Thyroid gland (tissue), 4 donors: ENCODE results near the gene ABI3BP.

Experiments
- CTCF ChIP-seq, 6 experiments: fragments of 200-600 bp in 3 of 6; fragments of 450-650 bp in 3 of 6; sonication (generic) in 3 of 6; IDR thresholded peaks; one replicate each; pipeline ENCODE4 v1.5.1; 2016 to 2019; ENCODE audit warnings: antibody characterized with exemption in 6 of 6, mild to moderate bottlenecking in 2 of 6, inconsistent platforms in 1 of 6, moderate library complexity in 1 of 6
- POLR2A ChIP-seq, 2 donors: fragments of 450-650 bp; IDR thresholded peaks; one replicate each; pipeline ENCODE4 v1.6.1; 2017; ENCODE audit warnings: antibody characterized with exemption in 2 of 2, mild to moderate bottlenecking in 2 of 2, moderate library complexity in 1 of 2

GRCh38 chr3:100720426-100720825, 272.8 kb downstream of the ABI3BP start:
- TF ChIP-seq POLR2A (IDR thresholded peaks at IDR 0.05) (no peak), CTCF (IDR thresholded peaks at IDR 0.05) (no peak)
